Measurements from ENCODE around the gene TPK1.

- TF ChIP-seq CTCF (IDR thresholded peaks at IDR 0.05) (no peak), EP300 (IDR thresholded peaks at IDR 0.05) (no peak)
These were observed 270.3 kb downstream of the TPK1 start for GRCh38 chr7:144565586-144565985.

Data from gastroesophageal sphincter (tissue), 3 donors.